ENCODE measurements around the gene HERPUD2.
"Not testable (repeated sequence)": the region's sequence is repeated elsewhere in the genome, so short reads cannot be mapped to it uniquely, and the experiment has no call there.

- not testable (repeated sequence) for TF ChIP-seq FOXM1 (IDR thresholded peaks at IDR 0.05; ENCODE audit: borderline replicate concordance); ELF4 (IDR thresholded peaks at IDR 0.05); SUZ12 (IDR thresholded peaks at IDR 0.05); FOXA1 (IDR thresholded peaks at IDR 0.05); BHLHE40 (IDR thresholded peaks at IDR 0.05; ENCODE audit: borderline replicate concordance); SP1 (IDR thresholded peaks at IDR 0.05); CTBP1 (IDR thresholded peaks at IDR 0.05; ENCODE audit: borderline replicate concordance); ZNF384 (IDR thresholded peaks at IDR 0.05); NFRKB (IDR thresholded peaks at IDR 0.05); LEF1 (IDR thresholded peaks at IDR 0.05; ENCODE audit: borderline replicate concordance); TARDBP (IDR thresholded peaks at IDR 0.05); FOXK2 (IDR thresholded peaks at IDR 0.05)
These were observed 110.4 kb downstream of the HERPUD2 start for GRCh38 chr7:35584533-35584932.

Measured in HEK293T (cell line).